BE2C (cell line): ENCODE measurements around the gene MRPL53.
"Not testable (repeated sequence)": the region's sequence is repeated elsewhere in the genome, so short reads cannot be mapped to it uniquely, and the experiment has no call there.

Experiments
- DNase-seq: peaks from one replicate; pipeline ENCODE4 v3.0.0-alpha.2; 2020
- H3K27me3 ChIP-seq: fragments of 250-450 bp; sonication (Bioruptor Pico); 2 replicates; pipeline ENCODE4 v1.5.1; 2020; ENCODE audit warnings: mild to moderate bottlenecking
- H3K36me3 ChIP-seq: fragments of 250-450 bp; sonication (Bioruptor Pico); 2 replicates; pipeline ENCODE4 v1.5.1; 2020; ENCODE audit warnings: mild to moderate bottlenecking
- H3K4me1 ChIP-seq: fragments of 250-450 bp; sonication (Bioruptor Pico); 2 replicates; pipeline ENCODE4 v1.5.1; 2020
- H3K4me3 ChIP-seq: 2 replicates; pipeline ENCODE4 v1.5.1; 2011; ENCODE audit warnings: low read depth, low read length
- H3K9me3 ChIP-seq: fragments of 250-450 bp; sonication (Bioruptor Pico); 2 replicates; pipeline ENCODE4 v1.5.1; 2020
- CTCF ChIP-seq: IDR thresholded peaks from 2 replicates; pipeline ENCODE4 v1.5.1; 2012; ENCODE audit warnings: mild to moderate bottlenecking, low read depth, low read length

The MRPL53 gene

GRCh38 chr2:74464406-74464805, 8.1 kb downstream of the MRPL53 start:
- Histone ChIP-seq H3K36me3 (no peaks in the 10 kb centered on the region; the same call in 1 of the 2 replicates), H3K27me3 (no peaks in the 10 kb centered on the region), H3K4me1 (no peaks in the 10 kb centered on the region), H3K9me3 (no peaks in the 10 kb centered on the region), H3K4me3 (peak overlapping the region; percentile 70)
- no peak for TF ChIP-seq CTCF
- no peak for DNase-seq

- no peaks in the 10 kb centered on the region for H3K9me3 ChIP-seq
- no peak for TF ChIP-seq CTCF
- H3K4me3 ChIP-seq: no peak overlapping the region
- H3K36me3 ChIP-seq: no peaks in the 10 kb centered on the region; the same call in 1 of the 2 replicates
- DNase-seq: no peak
- no peaks in the 10 kb centered on the region for H3K4me1 ChIP-seq
- no peaks in the 10 kb centered on the region for H3K27me3 ChIP-seq
Measured at GRCh38 chr2:74462786-74463105, 9.7 kb downstream of the MRPL53 start.

- H3K27me3 ChIP-seq: no peaks in the 10 kb centered on the region
- H3K36me3 ChIP-seq: no peaks in the 10 kb centered on the region; the same call in 1 of the 2 replicates
- H3K4me3 ChIP-seq: no peak overlapping the region
- no peak for DNase-seq
- no peak for TF ChIP-seq CTCF
- no peaks in the 10 kb centered on the region for H3K9me3 ChIP-seq
- no peaks in the 10 kb centered on the region for H3K4me1 ChIP-seq
Measured at GRCh38 chr2:74462054-74462785, 10.3 kb downstream of the MRPL53 start.

- Histone ChIP-seq H3K9me3 (no peaks in the 10 kb centered on the region), H3K4me1 (no peaks in the 10 kb centered on the region), H3K4me3 (no peak overlapping the region), H3K36me3 (no peaks in the 10 kb centered on the region; the same call in 1 of the 2 replicates), H3K27me3 (no peaks in the 10 kb centered on the region)
- DNase-seq: peak; percentile 25
- peak; percentile 38 for TF ChIP-seq CTCF
Measured at GRCh38 chr2:74461187-74462053, 11.1 kb downstream of the MRPL53 start.

- H3K9me3 ChIP-seq, DNase-seq, H3K27me3 ChIP-seq, H3K36me3 ChIP-seq, H3K4me1 ChIP-seq, H3K4me3 ChIP-seq: not testable (repeated sequence)
Measured at GRCh38 chr2:74460187-74460586, 12.3 kb downstream of the MRPL53 start.

GRCh38 chr2:74459503-74460118, 12.9 kb downstream of the MRPL53 start:
- not testable (repeated sequence) for H3K27me3 ChIP-seq, DNase-seq, H3K36me3 ChIP-seq, H3K4me1 ChIP-seq, H3K9me3 ChIP-seq
- peak overlapping the region; percentile 85; the same call in 1 of the 2 replicates for H3K4me3 ChIP-seq
